Tibial nerve (tissue), 4 donors: Measurements from ENCODE around the gene TRIM45.

Experiments used
- CTCF ChIP-seq, 5 experiments: fragments of 200-600 bp in 3 of 5; fragments of 450-650 bp in 2 of 5; sonication (generic) in 3 of 5; IDR thresholded peaks; one replicate each; pipeline ENCODE4 v1.5.1; 2016 to 2019; ENCODE audit warnings: antibody characterized with exemption in 5 of 5, mild to moderate bottlenecking in 3 of 5, moderate library complexity in 2 of 5
- EP300 ChIP-seq, 2 donors: sonication (generic); formaldehyde crosslinking; IDR thresholded peaks; one replicate each; pipeline ENCODE4 v1.6.1; 2017; ENCODE audit warnings: antibody characterized with exemption in 2 of 2, mild to moderate bottlenecking in 1 of 2
- POLR2A ChIP-seq, 2 donors: fragments of 450-650 bp; IDR thresholded peaks; one replicate each; pipeline ENCODE4 v1.6.1; 2017; ENCODE audit warnings: antibody characterized with exemption in 2 of 2, mild to moderate bottlenecking in 2 of 2, moderate library complexity in 2 of 2

GRCh38 chr1:117114877-117115276, 6.7 kb downstream of the TRIM45 start:
- TF ChIP-seq CTCF (IDR thresholded peaks at IDR 0.05): no peak
- TF ChIP-seq POLR2A (IDR thresholded peaks at IDR 0.05): no peak
- TF ChIP-seq EP300 (IDR thresholded peaks at IDR 0.05): no peak
